MM.1S (cell line): ENCODE data around the gene OR2A5.

Experiments
- CTCF ChIP-seq: fragments of 300-600 bp; sonication (generic); IDR thresholded peaks from 2 replicates; pipeline ENCODE4 v1.5.1; 2016; ENCODE audit warnings: antibody characterized with exemption, low read length, mixed read lengths
- EZH2phosphoT487 ChIP-seq: fragments of 300-600 bp; sonication (generic); IDR thresholded peaks from 2 replicates; pipeline ENCODE4 v1.6.1; 2018; ENCODE audit warnings: antibody characterized with exemption, low read length

GRCh38 chr7:144018065-144018464 lies 30.7 kb upstream of the OR2A5 start:
- TF ChIP-seq CTCF (no peak), EZH2phosphoT487 (no peak)
